Body of pancreas (tissue), 4 donors: ENCODE data around the gene IL3.

ENCODE experiments used
- POLR2A ChIP-seq, 3 donors: fragments of 450-650 bp; IDR thresholded peaks; one replicate each; pipeline ENCODE4 v1.6.1; 2016; ENCODE audit warnings: antibody characterized with exemption in 3 of 3, mild to moderate bottlenecking in 2 of 3
- TF ChIP-seq, protein P1 (sequence below), 7 experiments: fragments of 450-650 bp in 4 of 7; fragments of 200-600 bp in 3 of 7; sonication (generic) in 3 of 7; IDR thresholded peaks; one replicate each; pipeline ENCODE4 v1.5.1; 2016 to 2019; ENCODE audit warnings: antibody characterized with exemption in 7 of 7

DNA sequence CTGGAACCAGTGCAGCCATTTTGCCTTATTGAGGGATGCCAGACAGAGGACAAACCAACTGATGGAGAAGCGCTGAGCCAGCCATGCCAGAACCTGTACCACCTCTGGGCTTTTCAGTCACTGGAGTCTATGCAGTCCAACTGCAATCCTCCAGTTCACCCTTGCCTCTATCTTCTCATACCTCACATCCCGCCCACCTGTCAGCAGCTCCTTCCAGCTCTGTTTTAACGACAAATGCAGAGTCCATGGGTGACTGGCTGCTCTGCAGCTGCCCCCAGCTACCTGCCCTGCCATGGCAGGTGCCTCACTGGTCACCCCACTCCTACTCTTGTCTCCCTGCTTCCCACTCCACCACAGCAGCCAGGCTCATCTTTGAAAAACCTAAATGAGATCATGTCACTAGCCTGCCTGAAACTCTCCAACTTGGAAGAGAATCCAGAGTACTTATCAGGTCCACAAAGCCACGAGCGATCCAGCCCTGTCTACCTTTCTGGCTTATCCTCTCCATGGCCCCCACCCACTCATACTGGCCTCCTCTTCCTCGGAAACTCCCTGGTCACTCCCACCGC is 35.0 kb upstream of the IL3 start:
- TF ChIP-seq, protein P1, sequence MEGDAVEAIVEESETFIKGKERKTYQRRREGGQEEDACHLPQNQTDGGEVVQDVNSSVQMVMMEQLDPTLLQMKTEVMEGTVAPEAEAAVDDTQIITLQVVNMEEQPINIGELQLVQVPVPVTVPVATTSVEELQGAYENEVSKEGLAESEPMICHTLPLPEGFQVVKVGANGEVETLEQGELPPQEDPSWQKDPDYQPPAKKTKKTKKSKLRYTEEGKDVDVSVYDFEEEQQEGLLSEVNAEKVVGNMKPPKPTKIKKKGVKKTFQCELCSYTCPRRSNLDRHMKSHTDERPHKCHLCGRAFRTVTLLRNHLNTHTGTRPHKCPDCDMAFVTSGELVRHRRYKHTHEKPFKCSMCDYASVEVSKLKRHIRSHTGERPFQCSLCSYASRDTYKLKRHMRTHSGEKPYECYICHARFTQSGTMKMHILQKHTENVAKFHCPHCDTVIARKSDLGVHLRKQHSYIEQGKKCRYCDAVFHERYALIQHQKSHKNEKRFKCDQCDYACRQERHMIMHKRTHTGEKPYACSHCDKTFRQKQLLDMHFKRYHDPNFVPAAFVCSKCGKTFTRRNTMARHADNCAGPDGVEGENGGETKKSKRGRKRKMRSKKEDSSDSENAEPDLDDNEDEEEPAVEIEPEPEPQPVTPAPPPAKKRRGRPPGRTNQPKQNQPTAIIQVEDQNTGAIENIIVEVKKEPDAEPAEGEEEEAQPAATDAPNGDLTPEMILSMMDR (IDR thresholded peaks at IDR 0.05), result no peak
- no peak for TF ChIP-seq POLR2A (IDR thresholded peaks at IDR 0.05)
